HG02678 (cell line): ENCODE data around the gene STAT3.
"Not testable (repeated sequence)": the region's sequence is repeated elsewhere in the genome, so short reads cannot be mapped to it uniquely, and the experiment has no call there.

Source experiments
- ATAC-seq: cut with Tn5 transposase; IDR thresholded peaks from one replicate; pipeline ENCODE4 v1.9.1; 2021; ENCODE audit warnings: mild to moderate bottlenecking, moderate library complexity; ENCODE audit not compliant: unreplicated experiment

STAT3 gene

DNA sequence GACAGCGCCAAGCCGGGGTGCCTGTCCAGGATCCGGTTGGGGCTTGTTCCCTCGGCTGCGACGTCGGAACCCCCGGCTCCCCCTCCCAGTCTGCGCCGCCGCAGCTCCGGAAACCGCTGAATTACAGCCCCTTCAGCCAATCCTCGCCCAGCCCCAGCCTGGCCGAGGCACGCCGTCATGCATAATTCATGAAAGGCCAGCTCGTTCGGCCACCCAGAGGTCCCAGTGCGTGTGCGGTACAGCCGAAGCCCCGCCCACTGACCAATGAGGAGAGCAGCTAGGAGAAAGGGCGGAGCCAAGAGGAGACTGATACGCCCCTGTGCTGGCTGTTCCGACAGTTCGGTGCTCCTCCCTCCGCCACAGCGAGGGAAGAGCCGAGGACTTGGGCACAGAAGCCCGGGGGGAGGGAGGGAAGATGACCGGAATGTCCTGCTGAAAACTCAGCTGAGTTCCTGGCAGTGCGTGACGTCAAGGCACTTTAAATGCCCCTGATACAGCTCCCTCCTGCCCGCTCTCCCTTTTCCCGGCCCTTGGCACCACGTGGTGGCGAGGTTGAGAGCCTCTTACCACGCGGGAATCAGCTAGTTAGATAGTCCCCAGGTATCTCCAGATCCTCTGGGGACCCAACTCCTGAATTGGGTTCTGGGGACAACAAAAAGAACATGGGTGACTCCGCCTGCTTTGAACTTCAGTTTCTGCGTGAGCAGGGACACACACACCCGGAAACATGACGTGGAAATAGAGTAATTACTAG is at the start of gene STAT3:
Gene STAT3 (minus strand): TSS at position 62 of the 754 bp plus-strand sequence. CDS start 39,926 bp downstream, outside the sequence.
- peak; percentile 90 for ATAC-seq

- ATAC-seq = no peak
These were observed 48.1 kb upstream of the STAT3 start for GRCh38 chr17:42436391-42436790.

- ATAC-seq = no peak
These were observed 43.5 kb upstream of the STAT3 start for GRCh38 chr17:42431758-42432161.

GRCh38 chr17:42429726-42430447 is 41.6 kb upstream of the STAT3 start:
- no peak for ATAC-seq

DNA sequence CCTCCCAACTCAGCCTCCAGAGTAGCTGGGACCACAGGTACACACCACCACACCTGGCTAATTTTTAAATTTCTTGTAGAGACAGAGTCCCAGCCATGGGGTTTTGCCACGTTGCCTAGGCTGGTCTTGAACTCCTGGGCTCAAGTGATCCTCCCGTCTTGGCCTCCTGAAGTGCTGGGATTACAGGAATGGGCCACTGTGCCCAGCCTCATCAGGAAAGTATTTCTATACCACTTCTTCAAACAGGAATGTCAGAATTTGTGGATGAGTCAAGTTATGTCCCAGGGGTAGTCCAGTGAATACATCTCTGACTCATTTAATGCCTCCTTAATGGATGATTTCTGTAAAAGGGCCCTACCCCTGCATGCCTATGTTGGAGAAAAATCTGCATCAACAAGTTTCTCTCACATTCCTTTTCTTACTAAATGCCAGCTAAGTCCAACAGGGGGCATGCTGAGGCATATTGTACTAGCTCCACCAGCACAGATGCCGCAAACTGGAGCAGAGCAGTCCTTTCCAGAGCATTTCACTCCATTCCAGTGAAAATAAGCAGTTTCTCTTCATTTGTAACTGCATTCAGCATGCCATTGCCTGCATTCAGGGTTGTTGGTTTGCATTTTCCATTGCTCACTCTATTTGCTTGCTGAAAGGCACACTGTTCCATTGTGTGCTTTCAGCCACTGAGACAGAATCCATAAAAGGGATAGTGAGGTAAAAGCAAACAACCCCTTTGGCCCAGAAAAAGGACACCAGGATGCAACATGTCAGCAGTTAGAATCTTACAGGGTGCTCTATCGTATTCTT is 40.1 kb upstream of the STAT3 start:
- ATAC-seq = no peak

- no peak for ATAC-seq
These were observed 36.9 kb upstream of the STAT3 start for GRCh38 chr17:42424991-42425610.

- ATAC-seq = no peak
These were observed 35.5 kb upstream of the STAT3 start for GRCh38 chr17:42423766-42424165.

DNA sequence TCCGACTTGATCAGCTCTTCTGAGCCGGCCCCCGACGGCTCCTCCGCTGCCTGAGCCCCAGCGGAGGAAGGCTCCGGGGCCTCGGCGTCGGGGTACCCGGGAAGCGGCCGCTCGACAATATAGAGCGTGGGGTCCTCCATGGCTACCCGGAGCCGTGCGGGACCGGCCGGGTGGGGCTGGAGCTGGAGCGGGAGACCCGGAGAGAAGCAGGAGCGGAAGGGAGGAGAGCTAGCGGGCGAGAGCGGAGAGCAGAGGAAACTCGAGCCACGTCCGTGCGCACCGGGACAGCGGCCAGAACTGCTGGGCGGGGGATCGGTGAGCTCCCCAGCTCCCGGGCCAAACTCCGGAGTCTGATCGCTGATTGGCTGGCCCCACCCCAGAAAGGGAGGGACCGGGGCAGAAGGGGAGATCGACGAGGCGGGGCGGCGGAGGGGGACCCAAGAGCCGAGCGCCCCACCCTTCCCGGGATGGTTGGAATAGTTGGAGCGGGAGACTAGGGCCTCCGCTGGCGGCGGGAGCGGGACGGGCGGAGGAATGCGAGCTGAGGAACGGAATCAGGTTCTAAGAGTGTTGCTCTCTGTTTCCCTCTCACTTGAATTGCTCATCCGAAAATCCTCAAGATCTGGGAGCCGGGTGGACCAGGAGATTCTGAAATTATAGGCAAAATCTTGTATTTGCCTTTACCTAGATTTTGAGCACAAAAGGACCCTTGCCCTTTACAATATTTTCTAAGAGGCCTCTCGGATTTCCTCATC is 34.9 kb upstream of the STAT3 start, which contains the start of gene CAVIN1:
Gene CAVIN1 (minus strand): TSS at position 299 of the 755 bp plus-strand sequence. CDS start 159 bp downstream, at position 140.
- no peak for ATAC-seq

DNA sequence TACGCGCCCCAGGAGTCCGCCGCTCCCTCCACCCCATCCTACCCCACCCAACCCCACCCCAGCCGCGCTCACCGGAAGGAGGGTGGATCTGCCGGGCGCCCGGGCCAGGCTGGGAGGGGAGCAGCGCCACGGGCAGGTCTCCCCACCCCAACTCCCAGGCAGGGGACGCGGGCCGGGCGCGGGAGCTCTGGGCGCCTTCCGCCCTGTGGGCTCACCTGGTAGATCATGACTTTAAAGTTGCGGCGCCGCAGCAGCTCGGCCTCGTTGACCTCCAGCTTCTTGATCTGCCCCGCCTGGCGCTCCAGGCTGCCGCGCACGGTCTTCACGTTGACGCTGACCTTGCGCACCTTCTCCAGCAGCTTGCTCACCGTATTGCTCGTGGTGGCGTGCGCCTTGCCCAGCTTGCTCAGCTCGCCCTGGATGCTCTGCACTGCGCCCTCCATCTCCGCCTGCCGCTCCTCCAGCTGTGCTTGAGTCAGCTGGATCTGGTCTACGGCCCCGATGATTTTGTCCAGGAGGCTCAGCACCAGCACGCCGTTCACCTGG is 34.2 kb upstream of the STAT3 start:
- no peak for ATAC-seq

GRCh38 chr17:42421507-42422338 is 33.5 kb upstream of the STAT3 start:
- ATAC-seq = no peak

- no peak for ATAC-seq
These were observed 32.9 kb upstream of the STAT3 start for GRCh38 chr17:42421136-42421506.

- ATAC-seq = not testable (repeated sequence)
These were observed 29.7 kb upstream of the STAT3 start for GRCh38 chr17:42417981-42418380.

GRCh38 chr17:42414704-42415409 is 26.6 kb upstream of the STAT3 start:
- no peak for ATAC-seq

GRCh38 chr17:42413464-42414040 is 25.3 kb upstream of the STAT3 start:
- ATAC-seq = no peak

DNA sequence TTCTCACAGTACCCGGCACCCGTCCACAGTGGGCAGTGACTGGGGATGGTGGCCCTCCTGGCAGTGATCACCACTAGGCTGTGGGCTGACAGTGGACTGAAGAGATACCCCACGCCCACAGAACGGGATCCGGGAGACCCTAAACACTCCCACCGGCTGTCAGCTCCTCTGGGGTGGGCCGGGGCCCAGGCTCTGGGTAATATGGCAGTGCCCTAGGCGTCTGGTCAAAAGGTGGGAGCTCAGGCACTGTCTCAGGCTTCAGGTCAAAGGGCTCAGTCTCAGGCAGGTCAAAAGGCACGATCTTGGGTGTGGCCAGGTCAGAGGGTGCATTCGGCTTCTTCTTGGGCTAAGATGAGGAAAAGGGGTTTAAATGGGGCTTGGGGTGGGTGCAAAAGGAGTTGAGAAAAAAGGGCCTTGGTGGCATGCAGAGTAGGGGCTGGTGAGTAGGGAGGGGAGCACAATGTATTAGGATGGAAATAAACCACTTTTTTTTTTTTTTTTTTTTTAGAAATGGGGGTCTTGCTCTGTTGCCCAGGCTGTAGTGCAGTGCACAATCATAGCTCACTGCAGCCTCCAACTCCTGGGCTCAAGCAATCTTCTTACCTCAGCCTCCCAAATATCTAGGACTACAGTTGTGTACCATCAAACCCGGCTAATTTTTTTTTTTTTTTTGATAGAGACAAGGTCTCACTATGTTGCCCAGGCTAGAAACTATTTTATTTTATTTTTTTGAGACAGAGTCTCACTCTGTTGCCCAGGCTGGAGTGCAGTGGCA is 23.9 kb upstream of the STAT3 start:
- ATAC-seq = no peak

GRCh38 chr17:42411361-42411760 is 23.1 kb upstream of the STAT3 start:
- no peak for ATAC-seq

DNA sequence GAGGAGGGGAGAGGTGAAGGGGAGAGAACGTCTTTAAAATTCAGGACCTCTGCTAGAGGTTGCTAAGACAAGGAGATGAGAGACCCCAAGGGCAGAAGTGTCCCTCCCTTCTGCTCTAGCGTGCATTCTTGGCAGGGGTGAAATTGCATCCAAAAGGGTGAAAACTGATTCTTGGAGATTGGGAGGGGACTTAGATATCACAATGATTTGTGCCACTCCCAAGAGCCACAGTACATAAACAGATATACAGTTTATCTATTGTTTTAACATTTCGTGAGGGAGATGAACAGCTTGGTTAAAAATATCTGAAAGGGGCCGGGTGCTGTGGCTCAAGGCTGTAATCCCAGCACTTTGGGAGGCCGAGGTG is 22.1 kb upstream of the STAT3 start:
- ATAC-seq = no peak
